Endothelial cell of umbilical vein (primary cell): ENCODE measurements around the gene MED6. TPM values are rescaled to one million over a fixed set of nuclear protein-coding genes. Genes with fewer than 3 reads are reported as not detected.
A peak's percentile ranks its signal among the peaks of the same experiment; 100 is the strongest.

Experiments used
- BruUV-seq: library from RNA; stranded (reverse); fragments of 400-500 nt; replicated peaks from 2 replicates; lab custom pipeline; 2021; lab: Mats Ljungman, UMichigan
- CTCF ChIA-PET: fragments of 300-600, 350-600 bp; sonication (Branson Sonifier 250); formaldehyde crosslinking; loops from one replicate; lab custom pipeline; 2021; ENCODE audit warnings: antibody characterized with exemption, inconsistent platforms; lab: Charles Lee
- POLR2A ChIA-PET: fragments of 300-600, 350-600 bp; sonication (Branson Sonifier 250); formaldehyde crosslinking; loops from one replicate; lab custom pipeline; 2021; ENCODE audit warnings: antibody characterized with exemption, inconsistent platforms; lab: Charles Lee
- DNase-seq: peaks from one replicate; pipeline ENCODE4 v3.0.0-alpha.2; 2011; ENCODE audit warnings: low read depth, low spot score
- FAIRE-seq: peaks from 2 replicates; lab custom pipeline; 2011; peaks lifted over from hg19 to GRCh38; lab: Jason Lieb, UNC
- H2AFZ ChIP-seq: 2 replicates; pipeline ENCODE4 v1.6.0; 2012; ENCODE audit warnings: low read depth, low read length, control low read depth, inconsistent platforms
- H3K27ac ChIP-seq: 2 replicates; pipeline ENCODE4 v1.5.1; 2011; ENCODE audit warnings: low read depth, mild to moderate bottlenecking, control low read depth, low read length, moderate library complexity; ENCODE audit not compliant: insufficient read depth
- H3K27me3 ChIP-seq, 2 experiments: 2 replicates each; pipeline versions ENCODE4 v1.6.0 to v1.6.1; 2011; ENCODE audit warnings: low read length in 2 of 2, mixed read lengths in 1 of 2; ENCODE audit not compliant: control insufficient read depth in 2 of 2, insufficient read depth in 2 of 2
- H3K36me3 ChIP-seq, 2 experiments: 2 replicates in 1 of 2; 3 replicates in 1 of 2; pipeline ENCODE4 v1.5.1; 2011; ENCODE audit warnings: low read length in 2 of 2, mild to moderate bottlenecking in 1 of 2, moderate library complexity in 1 of 2; ENCODE audit not compliant: control insufficient read depth in 2 of 2, insufficient read depth in 2 of 2; ENCODE audit errors: extremely low read depth in 1 of 2
- H3K4me1 ChIP-seq: 3 replicates; pipeline ENCODE4 v1.5.1; 2011; ENCODE audit warnings: mild to moderate bottlenecking, low read length; ENCODE audit not compliant: control insufficient read depth, insufficient read depth; ENCODE audit errors: extremely low read depth
- H3K4me2 ChIP-seq: 2 replicates; pipeline ENCODE4 v1.6.1; 2011; ENCODE audit warnings: low read length, control low read depth, mixed read lengths; ENCODE audit not compliant: insufficient read depth
- H3K4me3 ChIP-seq, 3 experiments: fragments of 200-600 bp in 1 of 3; sonication (generic), shearing (Covaris generic) in 1 of 3; replicated peaks in 1 of 3; 2 replicates each; pipeline ENCODE4 v1.5.1; 2011 to 2016; ENCODE audit warnings: control low read depth in 3 of 3, low read length in 3 of 3, mild to moderate bottlenecking in 2 of 3, inconsistent platforms in 1 of 3, low read depth in 1 of 3, moderate library complexity in 1 of 3; ENCODE audit not compliant: insufficient read depth in 1 of 3
- H3K79me2 ChIP-seq: 2 replicates; pipeline ENCODE4 v1.6.0; 2012; ENCODE audit warnings: low read length, inconsistent platforms; ENCODE audit not compliant: control insufficient read depth, insufficient read depth
- H3K9ac ChIP-seq: replicated peaks from 2 replicates; pipeline ENCODE3; 2011; ENCODE audit warnings: low read length, control low read depth; ENCODE audit not compliant: insufficient read depth; ENCODE audit errors: extremely low read depth
- H3K9me1 ChIP-seq: replicated peaks from 3 replicates; pipeline ENCODE4 v1.6.0; 2011; ENCODE audit warnings: mild to moderate bottlenecking, low read length; ENCODE audit not compliant: control insufficient read depth, insufficient read depth; ENCODE audit errors: extremely low read depth
- H3K9me3 ChIP-seq: replicated peaks from 2 replicates; pipeline ENCODE4 v1.5.1; 2012; ENCODE audit warnings: low read length, inconsistent platforms; ENCODE audit not compliant: control insufficient read depth, insufficient read depth
- H4K20me1 ChIP-seq: replicated peaks from 2 replicates; pipeline ENCODE3; 2011; ENCODE audit warnings: mild to moderate bottlenecking, low read length; ENCODE audit not compliant: control insufficient read depth, insufficient read depth; ENCODE audit errors: extremely low read depth
- CTCF ChIP-seq, 2 donors: IDR thresholded peaks; 1 replicate in 1 of 2; 2 replicates in 1 of 2; pipeline ENCODE4 v1.5.1; 2011; ENCODE audit warnings: low read length in 2 of 2, mild to moderate bottlenecking in 2 of 2, moderate library complexity in 2 of 2, control low read depth in 1 of 2, inconsistent platforms in 1 of 2, low read depth in 1 of 2; ENCODE audit not compliant: insufficient read depth in 1 of 2; ENCODE audit errors: extremely low read depth in 1 of 2
- EZH2 ChIP-seq: IDR thresholded peaks from 2 replicates; pipeline ENCODE4 v1.6.1; 2012; ENCODE audit warnings: borderline replicate concordance, low read depth, mild to moderate bottlenecking, moderate library complexity, low read length, inconsistent platforms; ENCODE audit not compliant: severe bottlenecking
- FOS ChIP-seq: IDR thresholded peaks from 2 replicates; pipeline ENCODE4 v1.6.1; 2011; ENCODE audit warnings: mild to moderate bottlenecking, low read length, moderate library complexity, borderline replicate concordance; ENCODE audit not compliant: insufficient read depth
- GATA2 ChIP-seq: IDR thresholded peaks from 2 replicates; pipeline ENCODE4 v1.7.0; 2011; ENCODE audit warnings: low read depth, mild to moderate bottlenecking, moderate library complexity, mixed read lengths, low read length; ENCODE audit not compliant: insufficient read length, insufficient read depth
- JUN ChIP-seq: IDR thresholded peaks from 2 replicates; pipeline ENCODE4 v1.6.1; 2011; ENCODE audit warnings: borderline replicate concordance, low read depth; ENCODE audit not compliant: insufficient read length, insufficient read depth
- MYC ChIP-seq: IDR thresholded peaks from one replicate; pipeline ENCODE4 v1.6.1; 2011; ENCODE audit warnings: mild to moderate bottlenecking, low read depth, low read length
- POLR2A ChIP-seq: IDR thresholded peaks from 2 replicates; pipeline ENCODE4 v1.6.1; 2012; ENCODE audit warnings: low read depth, mild to moderate bottlenecking, control low read depth, low read length
- POLR2AphosphoS5 ChIP-seq: IDR thresholded peaks from 2 replicates; pipeline ENCODE4 v1.6.1; 2012; ENCODE audit warnings: low read depth, mild to moderate bottlenecking, control low read depth, low read length, moderate library complexity; ENCODE audit not compliant: insufficient read depth
- dilution Hi-C: fragments of 300-500 bp; cut with MboI; formaldehyde crosslinking; loops from one replicate; pipeline ENCODE4 v1.15.0; 2019; ENCODE audit warnings: low sequenced_read_pairs; ENCODE audit not compliant: extremely low pct_ligation_motif_present
- intact Hi-C: fragments of 100-400 bp; cut with micrococcal nuclease; formaldehyde crosslinking; loops from one replicate; pipeline ENCODE4 v1.10.0; 2022
- polyA plus RNA-seq, 4 experiments: library from polyadenylated mRNA; depleted of rRNA in 3 of 4; stranded (reverse) in 3 of 4; unstranded in 1 of 4; fragments of >200 nt; gene quantifications; 2 replicates each; pipeline versions ENCODE4 v1.2.1 to v1.2.3, GENCODE V29; 2011 to 2012; ENCODE audit warnings: missing spikeins in 1 of 4
- total RNA-seq: library from RNA; stranded (reverse); gene quantifications from 2 replicates; pipeline ENCODE4 v1.2.3, GENCODE V29; 2021
- TF ChIP-seq, protein P1 (sequence below): IDR thresholded peaks from 2 replicates; pipeline ENCODE4 v1.6.1; 2011; ENCODE audit not compliant: insufficient read depth, insufficient read length

MED6 gene
- total and polyA plus RNA-seq, 2 donors (not counting 3 experiments of a cell fraction or from before 2014, with no cell fraction given): 22.8 to 41.5 TPM

GRCh38 chr14:70641548-70642302 is 41.3 kb upstream of the MED6 start, which contains the start of gene TTC9:
Gene TTC9, plus strand, starts transcription at chr14:70641916. Its CDS starts 214 bp downstream, at chr14:70642130.
- H3K9ac ChIP-seq: no peak within 1 kb of the TSS
- no peak for TF ChIP-seq FOS
- no peak for TF ChIP-seq EZH2
- TF ChIP-seq CTCF (IDR thresholded peaks at IDR 0.05; ENCODE audit: extremely low read depth in 1 of 2, insufficient read depth in 1 of 2, low read depth in 1 of 2, low read length in 2 of 2): no peak
- no peak for TF ChIP-seq MYC
- no peak for TF ChIP-seq GATA2
- no peak for TF ChIP-seq JUN
- no peak for TF ChIP-seq POLR2AphosphoS5
- TF ChIP-seq POLR2A: no peak
- TF ChIP-seq, protein P1, sequence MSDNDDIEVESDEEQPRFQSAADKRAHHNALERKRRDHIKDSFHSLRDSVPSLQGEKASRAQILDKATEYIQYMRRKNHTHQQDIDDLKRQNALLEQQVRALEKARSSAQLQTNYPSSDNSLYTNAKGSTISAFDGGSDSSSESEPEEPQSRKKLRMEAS: no peak
- dilution Hi-C loops (no loop called here), intact Hi-C loops (loop anchor here (2.0 to 5.0 kb wide), 2 partner anchors 41 to 71 kb away; partner anchors contain the start of gene MED6)
- no peaks in the 10 kb centered on the region for H3K79me2 ChIP-seq
- FAIRE-seq: no peak
- peaks cover 34 to 44% of the 10 kb centered on the region in 2 experiments for H3K27me3 ChIP-seq
- H3K4me2 ChIP-seq: peak within 1 kb of the TSS; percentile 2
- CTCF ChIA-PET: interaction anchor here (0.6 to 1.4 kb wide), 3 partner anchors 18 to 52 kb away, joined by 3 to 5 read pairs (median 3); no protein-coding TSS in a partner anchor
- POLR2A ChIA-PET: no interaction called here
- no peak for DNase-seq
- H3K4me1 ChIP-seq: no peaks in the 10 kb centered on the region
- no peaks in the 10 kb centered on the region for H3K9me3 ChIP-seq
- no peak within 1 kb of the TSS for H3K27ac ChIP-seq
- H3K9me1 ChIP-seq: no peaks in the 10 kb centered on the region
- no peaks in the 10 kb centered on the region for H3K36me3 ChIP-seq
- H2AFZ ChIP-seq: peak within 1 kb of the TSS; percentile 48
- BruUV-seq: no TSS peak
- H4K20me1 ChIP-seq: no peaks in the 10 kb centered on the region
- peak within 1 kb of the TSS; percentile 8 to 53 (median 27) for H3K4me3 ChIP-seq
